ENCODE measurements around the gene C14orf132. TPM values are rescaled to one million over a fixed set of nuclear protein-coding genes. Genes with fewer than 3 reads are reported as not detected.

Gene C14orf132
- total RNA-seq, 2 experiments from 2014 or later: 1.7 to 2.2 TPM

GRCh38 chr14:96104469-96105057 is 65.4 kb downstream of the C14orf132 start:
- H3K27me3 Mint-ChIP-seq: peaks cover 3% of the 10 kb centered on the region
- no peak overlapping the region for H3K27ac Mint-ChIP-seq
- H3K9me3 Mint-ChIP-seq: no peaks in the 10 kb centered on the region
- H3K4me1 Mint-ChIP-seq: peaks cover 2% of the 10 kb centered on the region
- no peak overlapping the region for H3K4me3 Mint-ChIP-seq
- DNase-seq: no peak
- H3K36me3 Mint-ChIP-seq: no peaks in the 10 kb centered on the region

GRCh38 chr14:96105089-96105925 is 66.1 kb downstream of the C14orf132 start:
- Mint-ChIP-seq H3K4me1 (peaks cover 2% of the 10 kb centered on the region), H3K27ac (no peak overlapping the region), H3K9me3 (no peaks in the 10 kb centered on the region)

GRCh38 chr14:96105926-96106441 is 66.8 kb downstream of the C14orf132 start:
- no peaks in the 10 kb centered on the region for H3K9me3 Mint-ChIP-seq
- no peaks in the 10 kb centered on the region for H3K36me3 Mint-ChIP-seq
- H3K27me3 Mint-ChIP-seq: peaks cover 3% of the 10 kb centered on the region
- no peak overlapping the region for H3K27ac Mint-ChIP-seq
- no peak for DNase-seq
- H3K4me1 Mint-ChIP-seq: no peaks in the 10 kb centered on the region
- no peak overlapping the region for H3K4me3 Mint-ChIP-seq

More at GRCh38 chr14:96105089-96105925, 66.1 kb downstream of the C14orf132 start:
- no peaks in the 10 kb centered on the region for H3K36me3 Mint-ChIP-seq
- H3K27me3 Mint-ChIP-seq: peaks cover 3% of the 10 kb centered on the region
- no peak for DNase-seq
- H3K4me3 Mint-ChIP-seq: no peak overlapping the region

- Mint-ChIP-seq H3K27ac (no peak overlapping the region), H3K36me3 (no peaks in the 10 kb centered on the region), H3K9me3 (no peaks in the 10 kb centered on the region), H3K27me3 (peaks cover 3% of the 10 kb centered on the region), H3K4me1 (no peaks in the 10 kb centered on the region), H3K4me3 (no peak overlapping the region)
- no peak for DNase-seq
Measured at GRCh38 chr14:96106891-96107290, 67.7 kb downstream of the C14orf132 start.

- no peaks in the 10 kb centered on the region for H3K4me1 Mint-ChIP-seq
- H3K9me3 Mint-ChIP-seq: no peaks in the 10 kb centered on the region
- peaks cover 3% of the 10 kb centered on the region for H3K27me3 Mint-ChIP-seq
- H3K27ac Mint-ChIP-seq: no peak overlapping the region
- H3K36me3 Mint-ChIP-seq: no peaks in the 10 kb centered on the region
- no peak for DNase-seq
- no peak overlapping the region for H3K4me3 Mint-ChIP-seq
Measured at GRCh38 chr14:96108061-96108795, 69.1 kb downstream of the C14orf132 start.

GRCh38 chr14:96108911-96109310 is 69.7 kb downstream of the C14orf132 start:
- no peak overlapping the region for H3K4me3 Mint-ChIP-seq
- peaks cover 3% of the 10 kb centered on the region for H3K27me3 Mint-ChIP-seq
- no peaks in the 10 kb centered on the region for H3K9me3 Mint-ChIP-seq
- no peak for DNase-seq
- H3K36me3 Mint-ChIP-seq: no peaks in the 10 kb centered on the region
- H3K27ac Mint-ChIP-seq: no peak overlapping the region
- H3K4me1 Mint-ChIP-seq: no peaks in the 10 kb centered on the region

GRCh38 chr14:96109596-96110355 is 70.6 kb downstream of the C14orf132 start:
- H3K9me3 Mint-ChIP-seq: peaks cover 3% of the 10 kb centered on the region
- no peak overlapping the region for H3K27ac Mint-ChIP-seq

GRCh38 chr14:96112032-96112431 is 72.9 kb downstream of the C14orf132 start:
- Mint-ChIP-seq H3K4me1 (peaks cover 2% of the 10 kb centered on the region), H3K4me3 (no peak overlapping the region), H3K27ac (no peak overlapping the region), H3K27me3 (peaks cover 5% of the 10 kb centered on the region), H3K9me3 (peaks cover 3% of the 10 kb centered on the region), H3K36me3 (no peaks in the 10 kb centered on the region)
- DNase-seq: no peak

More at GRCh38 chr14:96109596-96110355, 70.6 kb downstream of the C14orf132 start:
- no peak for DNase-seq
- Mint-ChIP-seq H3K4me3 (no peak overlapping the region), H3K27me3 (peaks cover 8% of the 10 kb centered on the region), H3K36me3 (no peaks in the 10 kb centered on the region), H3K4me1 (no peaks in the 10 kb centered on the region)

- Mint-ChIP-seq H3K27me3 (peaks cover 5% of the 10 kb centered on the region), H3K4me3 (no peak overlapping the region), H3K36me3 (no peaks in the 10 kb centered on the region), H3K4me1 (peaks cover 4% of the 10 kb centered on the region), H3K9me3 (peaks cover 4% of the 10 kb centered on the region), H3K27ac (no peak overlapping the region)
- no peak for DNase-seq
Measured at GRCh38 chr14:96114002-96114401, 74.8 kb downstream of the C14orf132 start.

GRCh38 chr14:96117101-96117897 is 78.1 kb downstream of the C14orf132 start:
- Mint-ChIP-seq H3K9me3 (peaks cover 4% of the 10 kb centered on the region), H3K4me1 (peaks cover 9% of the 10 kb centered on the region), H3K27me3 (peaks cover 5% of the 10 kb centered on the region), H3K27ac (no peak overlapping the region), H3K36me3 (no peaks in the 10 kb centered on the region), H3K4me3 (no peak overlapping the region)
- DNase-seq: no peak

- Mint-ChIP-seq H3K4me1 (peaks cover 10% of the 10 kb centered on the region), H3K27ac (no peak overlapping the region), H3K9me3 (peaks cover 4% of the 10 kb centered on the region), H3K27me3 (peaks cover 5% of the 10 kb centered on the region), H3K36me3 (no peaks in the 10 kb centered on the region), H3K4me3 (no peak overlapping the region)
- DNase-seq: no peak
Measured at GRCh38 chr14:96117960-96118359, 78.8 kb downstream of the C14orf132 start.

- H3K36me3 Mint-ChIP-seq: no peaks in the 10 kb centered on the region
- H3K27ac Mint-ChIP-seq: no peak overlapping the region
- H3K27me3 Mint-ChIP-seq: peaks cover 5% of the 10 kb centered on the region
- H3K4me1 Mint-ChIP-seq: peaks cover 14% of the 10 kb centered on the region
- H3K4me3 Mint-ChIP-seq: no peak overlapping the region
- peaks cover 4% of the 10 kb centered on the region for H3K9me3 Mint-ChIP-seq
- DNase-seq: no peak
Measured at GRCh38 chr14:96118391-96118790, 79.2 kb downstream of the C14orf132 start.

- H3K4me1 Mint-ChIP-seq: peaks cover 26% of the 10 kb centered on the region
- peaks cover 1% of the 10 kb centered on the region for H3K9me3 Mint-ChIP-seq
- H3K36me3 Mint-ChIP-seq: no peaks in the 10 kb centered on the region
- H3K27ac Mint-ChIP-seq: no peak overlapping the region
- no peak for DNase-seq
- H3K4me3 Mint-ChIP-seq: no peak overlapping the region
- no peaks in the 10 kb centered on the region for H3K27me3 Mint-ChIP-seq
Measured at GRCh38 chr14:96119947-96120346, 80.8 kb downstream of the C14orf132 start.

- H3K36me3 Mint-ChIP-seq: no peaks in the 10 kb centered on the region
- no peaks in the 10 kb centered on the region for H3K27me3 Mint-ChIP-seq
- DNase-seq: no peak
- H3K4me1 Mint-ChIP-seq: peaks cover 26% of the 10 kb centered on the region
- H3K27ac Mint-ChIP-seq: no peak overlapping the region
- H3K9me3 Mint-ChIP-seq: peaks cover 1% of the 10 kb centered on the region
- H3K4me3 Mint-ChIP-seq: no peak overlapping the region
Measured at GRCh38 chr14:96120392-96120791, 81.2 kb downstream of the C14orf132 start.
